HG03159 (cell line): Measurements from ENCODE around the gene GPC6.
"Not testable (repeated sequence)": the region's sequence is repeated elsewhere in the genome, so short reads cannot be mapped to it uniquely, and the experiment has no call there.

Experiments used
- ATAC-seq: cut with Tn5 transposase; IDR thresholded peaks from one replicate; pipeline ENCODE4 v1.9.1; 2021; ENCODE audit warnings: mild to moderate bottlenecking, moderate library complexity; ENCODE audit not compliant: unreplicated experiment

Gene GPC6

DNA sequence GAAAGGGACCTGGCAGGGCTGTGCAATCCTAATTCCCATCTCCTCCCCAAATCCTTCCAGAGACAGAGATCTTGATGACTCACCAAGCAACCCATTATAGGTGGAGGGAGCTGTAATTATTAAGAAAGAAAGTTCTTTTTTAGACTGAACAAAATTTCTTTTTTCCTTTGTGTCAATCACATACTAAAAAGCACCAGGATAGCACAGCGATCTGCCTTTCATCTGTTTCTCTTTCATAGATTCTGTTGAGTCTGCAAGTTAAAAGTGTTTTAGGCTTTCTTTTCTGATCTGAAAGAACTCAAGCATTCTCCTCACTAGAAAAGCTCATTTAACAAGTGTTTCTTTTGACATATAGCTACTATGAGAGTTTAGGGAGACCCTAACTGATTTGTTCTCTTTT is 1030.1 kb downstream of the GPC6 start:
- ATAC-seq = no peak

DNA sequence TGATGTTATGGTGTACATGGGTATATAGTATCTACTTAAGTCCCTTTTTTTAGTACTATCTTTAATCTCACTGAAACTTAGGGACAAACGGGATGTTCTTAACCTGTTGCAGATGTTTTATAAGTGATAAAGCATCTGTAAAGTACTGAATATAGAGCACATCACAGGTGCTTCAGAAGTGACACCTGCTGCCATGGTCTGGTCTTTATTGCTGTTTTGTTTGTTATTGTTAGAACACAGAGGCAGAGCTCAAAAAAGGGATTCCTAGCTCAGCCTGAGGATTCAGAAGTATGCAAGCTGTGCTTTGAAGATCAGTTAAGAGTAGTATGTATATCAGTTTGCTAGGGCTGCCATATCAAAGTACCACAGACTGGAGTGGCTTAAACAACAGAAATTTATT is 1033.4 kb downstream of the GPC6 start:
- no peak for ATAC-seq

DNA sequence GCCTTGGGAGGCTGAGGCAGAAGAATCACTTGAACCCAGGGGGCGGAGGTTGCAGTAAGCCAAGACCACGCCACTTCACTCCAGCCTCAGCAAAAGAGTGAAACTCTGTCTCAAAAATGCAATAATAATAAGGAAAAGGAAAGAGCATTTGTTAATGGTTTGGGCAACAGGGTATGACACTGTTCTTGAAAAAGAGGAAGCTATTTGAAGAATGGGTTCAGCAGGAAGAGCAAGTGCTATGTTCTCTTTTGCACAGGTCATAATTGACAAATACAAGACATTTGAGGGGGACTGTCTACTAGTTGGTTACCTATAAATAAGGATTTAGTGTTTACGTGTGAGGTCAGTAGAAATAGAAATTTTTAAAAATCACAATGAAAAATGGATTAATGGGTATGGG is 1034.6 kb downstream of the GPC6 start:
- no peak for ATAC-seq

DNA sequence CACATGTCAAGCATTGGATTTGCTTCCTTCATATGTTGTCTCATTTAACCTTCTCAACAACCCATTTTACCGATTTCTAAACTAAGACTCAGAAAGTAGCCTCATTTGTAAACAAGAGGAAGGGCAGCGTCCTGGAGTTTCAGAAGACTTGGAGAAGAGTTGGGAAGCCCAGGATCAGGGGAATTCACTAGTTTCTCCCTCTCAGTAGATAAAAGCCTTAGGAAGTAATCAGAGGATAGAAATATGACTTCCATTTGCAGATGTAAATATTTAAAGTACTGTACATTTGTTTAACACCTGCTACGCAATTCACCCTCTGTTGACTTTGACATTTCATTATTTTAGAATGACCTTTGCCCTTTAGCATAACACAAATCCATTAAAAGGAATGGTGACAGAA is 1036.4 kb downstream of the GPC6 start:
- no peak for ATAC-seq

DNA sequence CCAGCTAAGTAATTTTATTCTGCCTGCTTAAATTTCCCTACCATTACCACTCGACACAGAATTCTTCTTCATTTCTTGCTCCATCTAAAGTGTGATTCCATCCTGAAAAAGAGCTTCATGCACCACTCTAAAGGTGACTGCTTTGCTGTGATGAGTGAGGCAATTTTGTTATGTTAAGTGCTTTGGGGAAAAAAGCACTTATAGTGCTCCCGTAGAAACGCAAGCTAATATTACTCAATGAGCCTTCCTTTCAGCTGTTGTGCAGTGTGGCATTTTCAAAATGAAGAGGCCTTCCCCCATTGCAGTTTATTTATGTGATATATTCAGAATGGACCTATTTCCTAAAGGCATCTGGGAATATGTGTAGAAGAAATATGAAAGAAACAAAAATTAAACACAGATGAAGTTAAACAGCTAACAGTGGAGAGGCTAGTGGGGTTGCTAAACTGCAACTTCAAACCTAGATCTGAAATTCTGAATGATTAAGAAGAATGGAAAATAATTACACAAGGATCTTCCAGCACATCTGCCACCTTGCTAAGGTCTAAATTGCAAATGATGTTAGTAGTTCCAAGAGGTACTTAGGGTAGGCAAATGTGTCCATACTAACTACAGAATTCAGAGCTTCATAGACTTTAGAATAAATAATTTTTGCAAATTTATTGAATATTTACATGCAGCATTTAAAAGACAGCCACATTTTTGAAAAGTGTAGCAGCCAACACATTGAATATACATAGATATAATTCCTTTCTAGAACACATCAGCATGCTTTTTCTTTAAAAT is 1041.2 kb downstream of the GPC6 start:
- ATAC-seq = no peak

DNA sequence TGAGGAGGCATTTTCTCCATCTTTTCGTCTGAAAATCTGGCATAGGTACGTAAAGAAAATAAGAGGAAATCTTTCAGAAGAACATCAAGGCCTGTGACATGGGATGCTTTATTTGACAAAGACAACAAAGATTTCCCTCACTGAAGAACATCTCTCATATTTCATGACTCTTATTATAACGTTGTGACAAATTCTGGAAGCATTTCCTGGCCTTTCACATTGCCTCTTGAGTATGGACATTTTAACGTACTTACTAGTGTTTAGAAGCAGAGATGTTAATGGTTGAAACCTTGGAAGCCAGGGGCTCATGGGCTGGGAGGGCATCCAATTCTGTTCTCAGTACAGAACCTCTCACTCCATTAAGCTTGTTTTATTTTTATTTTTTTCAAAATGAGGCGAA is 1042.1 kb downstream of the GPC6 start:
- no peak for ATAC-seq

DNA sequence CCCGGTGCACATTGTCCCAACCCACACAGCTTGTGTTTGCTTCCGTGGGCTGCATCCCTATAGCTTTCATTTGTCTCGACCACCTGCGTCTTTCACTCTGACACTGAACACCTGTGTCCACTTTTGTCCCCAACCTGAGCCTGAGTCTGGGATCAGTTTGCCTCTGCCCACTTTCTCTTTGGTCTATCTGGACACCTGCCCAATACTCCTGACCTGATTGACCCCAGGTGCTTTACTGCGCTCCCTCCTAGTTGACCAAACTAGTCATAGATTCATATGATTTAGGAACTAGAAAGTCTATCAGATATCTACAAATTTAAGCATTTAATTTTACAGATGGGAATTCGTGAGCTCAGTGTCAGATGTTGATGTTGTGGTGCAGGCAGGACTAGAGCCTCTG is 1043.0 kb downstream of the GPC6 start:
- no peak for ATAC-seq

DNA sequence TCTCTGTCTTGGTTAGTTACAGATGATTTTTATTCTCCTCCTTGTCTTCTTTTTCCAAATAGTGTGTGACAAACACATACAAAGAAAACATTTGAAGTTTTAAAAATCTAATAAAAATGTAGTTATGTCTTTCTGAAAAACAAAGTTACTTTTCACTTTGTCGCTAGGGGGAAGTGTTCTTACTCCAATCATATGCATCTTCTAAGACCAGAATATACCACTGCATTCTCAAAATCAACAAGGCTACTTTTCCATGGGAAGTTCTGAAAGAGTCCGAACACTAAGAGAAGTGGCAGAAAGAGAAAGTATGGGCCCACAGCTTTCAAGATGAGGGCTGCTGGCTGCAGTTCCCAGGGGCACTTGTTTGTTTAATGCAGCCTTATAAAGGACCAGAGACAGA is 1043.9 kb downstream of the GPC6 start:
- ATAC-seq = no peak

DNA sequence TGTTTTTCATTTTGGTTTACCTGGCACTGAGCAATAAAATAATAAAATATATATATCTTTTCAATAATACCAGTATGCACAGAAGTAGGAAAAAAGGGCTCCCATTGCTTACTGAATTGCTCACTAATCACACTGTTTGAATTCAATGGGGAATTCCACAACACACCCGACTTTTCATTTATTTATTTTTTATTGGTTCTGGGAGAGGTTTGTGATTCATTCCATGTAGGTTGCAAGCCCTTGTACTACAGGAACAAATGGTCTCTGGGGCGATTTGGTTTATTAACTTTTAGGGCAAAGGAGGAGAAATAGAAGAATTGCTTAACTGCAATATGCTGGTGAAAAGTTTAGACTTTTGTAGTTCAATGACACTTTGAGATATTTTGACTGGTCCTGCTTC is 1045.4 kb downstream of the GPC6 start:
- no peak for ATAC-seq

DNA sequence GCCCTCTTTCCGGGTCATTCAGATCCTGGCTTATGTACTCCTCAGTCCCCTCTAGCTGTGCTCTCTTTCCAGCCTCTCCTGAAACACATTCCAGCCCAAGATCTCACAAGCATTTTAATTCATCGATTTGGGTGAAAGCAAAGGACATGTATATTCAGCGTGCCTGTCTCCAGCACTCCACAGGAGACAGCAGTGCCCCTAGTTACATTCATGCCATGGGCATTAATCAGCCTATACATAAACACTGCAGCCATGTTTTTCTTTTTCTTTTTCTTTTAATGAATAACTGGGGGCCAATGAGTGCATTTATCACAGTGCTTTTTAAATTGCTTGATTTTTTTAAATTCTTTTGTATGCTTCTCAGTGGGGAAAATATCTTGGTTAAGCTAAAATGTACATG is 1053.7 kb downstream of the GPC6 start:
- ATAC-seq = no peak

DNA sequence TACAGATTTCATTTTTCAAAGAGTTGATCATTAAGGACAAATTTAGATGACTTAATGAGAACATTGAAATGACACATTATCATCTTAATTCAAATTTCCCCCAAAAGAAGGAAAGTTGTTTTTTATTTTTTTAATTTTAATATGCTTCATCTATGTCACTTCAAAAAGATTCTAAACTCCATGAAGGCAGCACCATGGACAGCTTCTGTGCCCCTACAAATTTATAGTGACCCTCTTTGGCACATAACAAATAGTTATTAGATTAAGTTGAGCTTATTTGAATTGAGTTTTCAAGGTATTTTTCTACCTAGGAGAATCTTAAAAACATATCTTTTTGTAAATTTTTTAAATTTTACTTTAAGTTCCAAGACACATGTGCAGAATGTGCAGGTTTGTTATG is 1054.2 kb downstream of the GPC6 start:
- ATAC-seq = no peak

DNA sequence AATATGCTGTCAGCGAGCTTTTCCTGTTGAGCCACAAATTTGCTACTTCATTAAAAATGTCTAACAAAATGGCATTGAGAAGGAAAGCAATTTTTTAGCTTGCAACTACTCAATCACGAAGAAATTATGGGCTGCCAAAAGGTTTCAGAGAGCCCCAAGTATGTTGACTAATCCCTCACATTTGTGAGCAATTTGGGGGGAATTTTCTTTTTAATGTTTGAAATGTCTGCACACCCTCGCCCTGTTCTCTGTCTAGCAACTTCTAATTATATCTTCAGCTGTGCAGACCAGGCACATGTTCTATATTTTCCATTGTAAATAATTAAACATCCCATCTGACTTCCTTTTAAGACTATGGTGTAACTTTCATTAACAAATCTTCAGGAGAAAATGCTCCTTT is 1060.0 kb downstream of the GPC6 start:
- no peak for ATAC-seq

DNA sequence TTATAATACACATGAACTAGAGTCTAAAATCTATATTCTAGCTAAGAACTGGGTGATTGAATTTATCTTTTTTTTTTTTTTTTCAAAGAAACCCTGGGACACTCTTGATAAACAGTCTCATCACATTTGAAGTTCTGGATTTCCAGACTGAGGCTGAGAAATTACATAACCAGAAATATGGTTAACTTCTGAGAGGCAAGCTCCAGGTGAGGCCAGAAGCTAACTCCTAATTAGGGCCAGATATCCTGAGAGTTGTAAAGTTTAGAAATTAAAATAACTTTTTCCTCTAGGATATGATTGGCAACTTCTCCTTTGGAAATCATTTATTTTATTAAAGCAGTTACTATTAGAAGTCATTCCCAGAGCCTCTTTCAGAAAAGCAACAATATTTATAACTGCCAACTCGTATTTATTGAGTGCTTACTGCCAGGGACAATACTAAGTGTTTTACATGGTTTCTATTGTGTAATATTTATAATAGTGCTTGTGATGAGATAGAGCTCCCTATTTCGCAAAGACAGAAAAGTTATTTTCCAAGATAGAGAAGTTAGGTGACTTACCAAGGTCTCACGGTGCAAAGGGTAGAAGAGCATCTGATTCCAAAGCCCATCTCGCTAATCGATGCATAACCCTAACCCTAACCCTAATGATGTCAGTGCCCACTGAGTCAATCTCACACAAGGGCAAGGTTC is 1065.2 kb downstream of the GPC6 start:
- ATAC-seq = no peak

DNA sequence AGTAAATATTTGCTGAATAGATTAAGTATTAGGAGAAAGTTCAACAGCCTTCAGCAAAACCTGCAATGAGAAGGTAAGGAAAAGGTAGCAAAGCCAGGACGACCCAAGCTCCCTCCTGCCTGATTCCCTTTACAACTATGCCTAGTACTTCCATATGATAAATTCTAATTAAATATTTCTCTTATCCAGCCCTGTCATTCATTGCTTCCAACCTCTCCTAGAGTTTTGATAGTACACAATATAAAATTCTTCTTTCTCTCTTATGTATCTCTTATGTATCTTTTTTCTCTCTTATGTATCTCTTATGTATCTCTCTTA is 1065.7 kb downstream of the GPC6 start:
- no peak for ATAC-seq

DNA sequence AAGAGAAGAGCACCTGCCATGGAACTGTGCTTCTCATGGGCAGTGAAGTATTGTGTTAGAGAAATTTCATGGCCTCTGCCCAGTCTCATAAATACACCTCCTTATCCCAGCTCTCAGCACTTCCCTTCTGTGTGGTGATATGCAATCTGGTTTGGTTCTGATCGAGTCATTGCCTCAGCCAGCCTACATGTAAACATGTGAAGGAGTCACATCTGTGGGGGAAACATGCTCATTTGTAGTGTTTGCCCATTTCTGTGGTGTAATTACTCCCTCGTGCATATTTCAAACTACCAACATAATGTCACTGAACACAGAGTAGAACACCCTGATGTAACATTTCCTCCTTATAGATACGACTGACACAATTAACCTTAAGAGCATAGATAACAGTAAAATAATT is 1069.9 kb downstream of the GPC6 start:
- ATAC-seq = no peak

DNA sequence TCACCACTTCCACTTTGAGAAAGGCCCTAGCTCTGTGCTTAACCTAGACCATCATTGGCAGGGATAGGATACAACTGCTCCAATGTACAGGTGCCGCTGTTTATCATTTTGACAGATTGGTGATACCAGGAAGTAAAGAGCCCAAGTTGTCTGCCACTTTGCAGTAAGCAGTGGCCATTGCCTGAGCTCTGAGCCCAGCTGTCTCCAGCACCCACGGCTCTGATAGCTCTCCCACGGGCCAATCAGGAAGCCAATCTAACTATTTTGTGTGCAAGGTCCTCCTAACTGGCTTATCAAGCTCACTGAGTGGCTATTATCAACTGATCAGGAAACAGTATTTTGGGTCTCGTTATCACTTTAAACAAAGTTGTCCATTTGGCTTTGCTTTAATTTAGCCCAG is 1071.7 kb downstream of the GPC6 start:
- no peak for ATAC-seq

DNA sequence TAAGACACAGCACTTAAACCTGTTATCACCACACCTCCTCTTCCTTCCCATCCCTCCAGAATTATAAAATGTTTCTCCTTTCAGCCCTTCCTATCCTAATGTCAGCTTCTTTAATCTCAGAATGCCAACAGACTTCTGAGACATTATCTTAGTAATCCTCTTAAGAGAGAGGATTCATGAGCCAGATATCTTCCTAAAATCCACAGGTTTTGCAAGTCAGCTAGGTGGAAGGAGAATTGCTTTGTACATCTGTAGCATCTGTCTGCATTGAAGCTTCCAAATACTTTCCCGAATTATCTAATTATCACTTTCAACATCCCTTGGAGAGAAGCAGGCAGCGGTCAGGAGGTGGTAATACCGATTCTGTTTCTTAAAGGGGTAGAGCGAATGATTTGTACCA is 1073.8 kb downstream of the GPC6 start:
- no peak for ATAC-seq

DNA sequence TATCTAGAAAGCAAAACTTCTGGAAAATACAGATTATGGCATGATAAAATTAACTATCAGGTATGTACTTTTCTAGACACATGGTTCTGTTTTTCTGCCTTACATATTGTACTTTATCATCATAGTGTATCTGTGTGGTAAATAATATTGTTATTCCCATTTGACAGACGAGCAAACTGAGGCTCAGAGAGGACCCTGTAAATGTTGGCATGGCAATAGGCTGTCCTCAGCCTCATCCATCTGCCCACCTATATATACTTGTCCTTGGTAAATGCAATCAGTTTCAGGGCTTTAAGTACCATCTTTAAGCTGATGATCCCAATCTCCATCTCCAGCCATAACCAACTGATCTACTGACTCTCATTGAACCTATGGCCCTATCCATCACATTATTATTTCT is 1074.9 kb downstream of the GPC6 start:
- no peak for ATAC-seq

DNA sequence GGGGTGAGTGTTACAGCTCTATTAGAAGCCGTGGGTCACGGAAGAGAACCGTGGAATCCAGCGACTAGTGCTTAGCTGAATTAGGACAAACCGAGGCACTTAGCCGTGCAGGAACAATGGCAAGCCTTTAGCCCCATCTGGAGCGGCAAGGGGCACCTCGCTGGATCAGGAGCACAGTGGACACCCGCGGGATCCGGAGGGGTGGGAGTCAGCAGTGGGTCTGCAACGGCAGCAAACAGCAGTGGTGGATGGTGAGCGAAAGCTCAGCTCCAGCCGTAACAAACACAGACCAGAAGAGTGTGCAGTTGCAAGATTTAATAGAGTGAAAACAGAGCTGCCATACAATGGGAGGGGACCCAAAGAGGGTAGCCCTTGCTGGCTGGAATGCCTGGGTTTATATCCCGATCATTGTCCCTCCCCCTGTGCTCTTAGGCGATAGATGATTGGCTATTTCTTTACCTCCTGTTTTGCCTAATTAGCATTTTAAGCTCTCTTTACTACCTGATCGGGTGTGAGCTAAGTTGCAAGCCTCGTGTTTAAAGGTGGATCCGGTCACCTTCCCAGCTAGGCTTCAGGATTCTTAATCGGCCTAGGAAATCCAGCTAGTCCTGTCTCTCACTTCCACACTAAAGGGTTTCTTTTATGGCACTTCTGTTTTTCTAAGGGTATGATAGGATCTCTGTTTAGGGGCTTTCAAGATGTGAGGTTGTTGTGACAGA is 1076.4 kb downstream of the GPC6 start:
- not testable (repeated sequence) for ATAC-seq

DNA sequence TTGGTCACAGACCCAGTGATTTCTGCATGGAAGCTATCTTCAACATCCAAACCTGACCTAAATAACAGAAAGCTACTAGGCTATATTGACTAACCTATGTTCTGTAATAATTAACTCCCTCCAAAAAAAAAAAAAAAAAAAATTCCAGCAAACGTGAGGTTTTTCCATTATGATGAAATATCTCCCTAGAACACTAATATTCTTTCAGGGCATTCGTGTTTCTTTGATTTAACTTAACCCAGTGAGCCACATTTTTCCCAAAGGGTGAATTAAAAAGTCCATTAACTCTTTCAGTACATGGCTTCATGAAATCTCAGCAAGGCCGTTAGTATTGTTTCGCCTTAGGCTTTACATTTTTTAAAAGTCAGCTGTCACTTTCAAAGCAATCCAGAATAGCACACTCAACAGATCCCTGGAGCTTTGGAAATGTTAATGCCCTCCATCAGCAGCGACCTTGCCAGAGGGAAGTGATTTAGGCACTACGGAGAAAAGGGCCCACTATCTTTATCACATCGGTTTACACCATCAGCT is 1077.1 kb downstream of the GPC6 start:
- no peak for ATAC-seq

DNA sequence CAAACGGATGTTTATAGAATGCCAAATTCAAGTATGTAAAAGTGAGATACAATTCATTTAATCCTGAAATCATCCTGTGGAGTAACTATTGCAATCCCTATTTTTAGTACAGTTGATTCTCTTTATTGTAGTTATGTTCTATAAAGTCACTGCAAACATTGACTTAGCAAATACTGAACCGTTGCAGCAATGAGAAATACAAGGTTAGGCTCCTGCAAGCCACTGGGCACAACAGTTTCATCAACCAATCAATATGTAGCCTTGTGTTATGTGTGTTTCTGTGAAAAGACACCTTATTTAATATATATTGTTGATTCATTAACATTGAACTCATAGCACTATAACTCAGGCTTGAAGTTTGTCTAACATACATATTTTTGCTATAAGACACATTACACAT is 1078.4 kb downstream of the GPC6 start:
- no peak for ATAC-seq

DNA sequence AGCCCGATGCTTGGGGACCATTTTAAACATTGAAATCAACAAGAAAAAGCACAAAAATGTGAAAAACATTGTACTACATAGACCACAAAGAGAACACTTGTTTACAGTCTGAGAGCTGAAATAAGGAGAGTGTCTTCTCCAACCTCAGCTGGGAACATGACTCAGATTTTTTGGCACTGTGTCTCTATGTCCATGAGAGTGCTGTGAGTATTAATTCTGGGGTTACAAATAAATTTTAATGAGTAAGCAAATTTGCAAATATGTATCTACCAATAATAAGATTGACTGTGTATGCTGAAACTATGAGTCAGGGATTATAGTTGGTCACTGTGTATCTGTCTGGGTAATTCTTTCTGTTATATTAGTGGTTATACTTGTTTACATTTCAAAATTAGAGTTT is 1078.9 kb downstream of the GPC6 start:
- no peak for ATAC-seq
